Erythroblast (primary cell): ENCODE data around the gene CPE.

ENCODE experiments used
- GATA1 ChIP-seq: IDR thresholded peaks from 2 replicates; pipeline ENCODE4 v1.6.1; 2011; ENCODE audit warnings: low read depth, mild to moderate bottlenecking, control low read depth, low read length, moderate library complexity
- POLR2A ChIP-seq: IDR thresholded peaks from 2 replicates; pipeline ENCODE4 v1.6.1; 2011; ENCODE audit warnings: mild to moderate bottlenecking, low read length

DNA sequence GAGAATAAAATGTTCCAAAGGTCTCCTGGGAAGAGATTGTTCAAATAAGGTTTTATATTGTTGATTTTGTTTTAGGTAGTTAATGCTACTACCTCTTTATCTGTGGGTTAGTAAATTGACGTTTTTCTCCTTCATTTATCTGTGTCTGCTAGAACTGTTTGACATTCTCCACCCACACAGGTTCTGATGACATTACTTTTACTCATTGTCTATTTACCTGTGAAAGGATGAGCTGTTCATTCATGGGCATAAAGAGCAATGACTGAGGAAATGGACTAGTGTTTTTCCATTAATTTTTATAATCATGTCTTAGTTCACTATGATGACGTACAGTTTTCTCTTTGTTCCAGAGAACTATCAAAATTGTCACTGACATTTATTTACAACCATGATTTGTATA lies 75.6 kb downstream of the CPE start:
- TF ChIP-seq POLR2A (no peak), GATA1 (no peak)
